NCI-H146 treated with DMSO at 0.1 percent for 48 hours (cell line): ENCODE measurements around the gene ALG8.
"Not testable (repeated sequence)": the region's sequence is repeated elsewhere in the genome, so short reads cannot be mapped to it uniquely, and the experiment has no call there.

ENCODE experiments used
- DNase-seq: peaks from one replicate; lab custom pipeline; 2025; ENCODE audit not compliant: unreplicated experiment; lab: John Stamatoyannopoulos, UW

ALG8 gene

DNA sequence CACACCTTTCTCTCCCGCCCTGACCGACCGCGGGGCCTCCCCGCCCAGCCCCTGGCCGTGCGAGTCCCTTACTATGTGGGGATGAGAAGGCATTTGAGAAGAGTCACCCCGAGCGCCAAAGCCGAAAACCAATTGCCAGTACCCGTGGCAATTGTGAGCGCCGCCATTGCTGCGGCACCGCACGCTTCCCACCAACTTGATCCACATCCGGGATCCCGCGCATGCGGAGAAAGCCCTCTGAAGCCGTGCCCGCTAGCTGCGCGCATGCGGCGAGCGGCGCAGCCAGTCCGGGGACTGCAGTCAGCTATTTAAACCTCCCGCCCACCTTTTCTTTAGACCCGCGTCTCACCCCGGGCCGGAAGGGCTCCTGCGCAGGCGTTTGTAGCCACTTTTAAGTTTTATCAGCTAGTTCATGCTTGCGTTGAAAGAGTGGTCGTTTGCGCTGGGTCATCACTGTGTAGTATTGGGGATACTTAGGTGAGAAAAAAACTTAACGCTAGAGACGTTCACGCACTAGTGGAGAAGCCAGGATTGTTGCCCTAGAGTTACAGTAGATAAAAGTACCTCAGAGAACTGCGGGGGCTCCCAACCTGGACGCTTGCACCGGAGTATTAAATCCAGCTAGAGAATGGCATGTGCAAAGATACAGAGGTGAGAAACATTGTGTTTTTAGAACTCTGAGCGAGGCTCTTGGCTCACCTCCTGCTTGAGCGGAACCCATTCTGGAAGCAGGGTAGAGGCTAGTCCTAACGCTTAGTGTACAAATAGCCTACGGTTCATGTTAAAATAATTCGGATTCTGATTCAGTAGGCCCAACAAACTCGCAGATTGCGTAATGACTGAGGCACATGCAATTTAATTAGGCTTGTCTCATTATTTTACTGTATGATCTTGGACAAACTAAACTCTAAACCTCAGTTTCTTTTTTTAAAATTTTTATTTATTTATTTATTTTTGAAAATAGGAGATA is at the start of gene ALG8:
ALG8 (minus strand) TSS at position 205 of the 970 bp plus-strand sequence; CDS start at position 167, 38 bp downstream.
- DNase-seq = peak; percentile 92

DNA sequence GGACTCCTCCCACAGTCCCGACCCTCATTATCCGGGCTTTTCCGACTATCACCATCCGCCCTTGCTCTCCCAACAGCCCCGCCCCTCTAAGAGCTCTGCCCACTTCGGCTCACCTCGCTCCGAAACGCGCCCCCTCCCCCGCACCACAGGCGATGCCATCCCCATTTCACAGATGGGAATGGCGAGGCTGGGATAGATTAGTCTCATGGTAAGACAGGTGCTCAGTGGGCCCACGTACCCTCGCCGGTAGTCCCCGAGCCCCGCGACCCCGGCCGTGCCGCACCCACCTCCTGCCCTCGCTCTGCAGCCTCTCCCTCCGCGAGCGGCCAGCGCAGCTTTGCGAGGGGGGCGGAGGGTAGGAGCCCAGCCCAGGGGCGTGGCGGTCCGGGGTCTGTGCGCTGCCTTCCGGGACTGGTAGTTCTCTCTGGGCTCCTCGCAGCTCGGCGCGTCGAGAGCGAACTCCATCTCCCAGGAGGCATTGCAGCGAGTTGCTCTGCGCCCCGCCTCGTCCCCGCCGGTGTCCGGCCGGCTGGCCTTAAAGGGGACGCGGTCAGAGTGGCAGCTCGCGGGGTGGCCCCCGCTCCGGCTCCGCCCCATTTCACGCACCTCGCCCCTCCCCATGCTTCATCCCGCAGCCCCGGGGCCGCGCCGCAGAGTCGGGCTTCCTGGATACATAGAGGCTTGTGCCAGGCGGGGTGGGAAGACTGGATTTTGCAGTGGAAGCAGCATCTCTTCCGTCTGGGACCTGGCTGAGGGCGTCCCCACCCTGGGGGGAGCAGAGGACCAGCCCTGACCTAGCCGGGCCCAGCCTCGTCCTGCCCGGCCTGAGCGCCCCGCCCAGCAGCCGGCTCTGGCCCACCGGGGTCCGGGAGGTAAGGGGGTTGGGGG is 49.1 kb upstream of the ALG8 start, which contains the start of the genes KCTD21 and USP35:
KCTD21 (minus strand) TSS at position 341 of the 888 bp plus-strand sequence. CDS start 14,072 bp downstream, outside the sequence.
USP35 (plus strand) TSS at position 634 of the 888 bp plus-strand sequence. CDS start 7,327 bp downstream, outside the sequence.
- DNase-seq = peak; percentile 89

DNA sequence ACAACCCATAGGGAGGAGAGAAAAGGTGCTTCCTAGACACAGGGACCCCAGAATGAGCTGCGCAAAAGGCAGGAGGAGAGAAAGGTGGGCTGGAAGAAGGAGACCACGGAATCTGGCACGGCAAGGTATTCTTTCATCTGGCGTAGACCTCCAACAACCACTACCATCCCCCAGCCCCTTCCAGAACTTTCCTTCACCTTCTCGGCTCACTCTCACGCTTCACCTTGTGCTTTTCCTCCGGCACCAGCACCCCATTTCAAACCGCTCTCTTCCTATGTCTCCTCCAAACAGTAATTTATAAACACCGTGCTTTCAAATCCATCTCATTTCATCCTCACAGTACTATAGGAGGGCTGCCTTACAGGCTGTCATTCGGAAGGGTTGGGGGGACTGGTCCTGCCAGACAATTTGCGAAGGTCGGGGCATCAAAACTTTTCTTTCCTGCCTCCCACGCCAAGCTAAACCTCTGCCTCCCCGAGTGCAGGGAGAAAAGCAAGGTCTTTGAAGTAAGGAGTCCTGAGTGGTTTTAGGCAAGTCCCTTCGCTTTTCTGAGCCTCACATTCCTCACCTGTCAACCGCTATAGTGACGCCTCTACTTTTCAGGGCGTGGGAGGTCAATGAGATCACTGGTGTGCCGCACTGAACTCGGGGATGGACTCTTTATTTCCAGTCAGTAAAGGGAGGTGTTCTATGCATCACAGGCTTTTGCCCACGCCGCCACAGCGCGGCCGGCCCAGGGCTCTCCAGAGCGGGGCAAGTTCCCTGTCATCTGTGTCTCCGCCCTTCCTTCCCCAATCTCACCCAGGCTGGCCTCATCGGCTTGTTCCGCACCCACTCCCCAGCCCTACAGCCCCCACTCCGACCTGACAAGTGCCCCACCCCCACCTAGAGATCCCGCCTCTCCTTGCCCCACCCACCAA is 48.2 kb upstream of the ALG8 start:
- no peak for DNase-seq

DNA sequence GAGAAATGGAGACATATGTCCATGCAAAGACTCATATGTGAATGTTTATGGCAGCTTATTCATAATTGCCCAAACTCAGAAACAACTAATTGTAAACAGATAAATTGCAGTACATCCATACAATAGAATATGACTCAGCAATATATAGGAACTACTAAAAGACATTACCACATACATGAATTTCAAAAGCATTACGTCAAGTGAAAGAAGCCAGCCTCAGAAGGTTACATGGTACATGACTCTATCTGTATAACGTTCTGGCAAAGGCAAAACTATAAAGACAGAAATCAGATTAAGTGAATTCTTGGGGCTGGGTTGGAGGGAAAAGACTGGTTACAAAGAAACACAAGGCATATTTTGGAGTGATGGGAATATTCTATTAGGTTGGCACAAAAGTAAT is 41.8 kb upstream of the ALG8 start:
- no peak for DNase-seq

DNA sequence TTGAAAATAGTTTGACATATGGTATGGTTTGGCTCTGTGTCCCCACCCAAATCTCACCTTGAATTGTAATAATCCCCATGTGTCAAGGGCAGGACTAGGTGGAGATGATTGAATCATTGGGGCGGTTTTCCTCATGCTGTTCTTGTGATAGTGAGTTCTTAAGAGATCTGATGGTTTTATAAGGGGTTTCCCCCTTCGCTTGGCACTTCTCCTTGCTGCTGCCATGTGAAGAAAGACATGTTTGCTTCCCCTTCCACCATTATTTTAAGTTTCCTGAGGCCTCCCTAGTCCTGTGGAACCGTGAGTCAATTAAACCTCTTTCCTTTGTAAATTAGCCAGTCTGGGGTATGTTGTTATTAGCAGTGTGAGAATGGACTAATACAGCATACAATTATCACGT is 41.3 kb upstream of the ALG8 start:
- DNase-seq = no peak

DNA sequence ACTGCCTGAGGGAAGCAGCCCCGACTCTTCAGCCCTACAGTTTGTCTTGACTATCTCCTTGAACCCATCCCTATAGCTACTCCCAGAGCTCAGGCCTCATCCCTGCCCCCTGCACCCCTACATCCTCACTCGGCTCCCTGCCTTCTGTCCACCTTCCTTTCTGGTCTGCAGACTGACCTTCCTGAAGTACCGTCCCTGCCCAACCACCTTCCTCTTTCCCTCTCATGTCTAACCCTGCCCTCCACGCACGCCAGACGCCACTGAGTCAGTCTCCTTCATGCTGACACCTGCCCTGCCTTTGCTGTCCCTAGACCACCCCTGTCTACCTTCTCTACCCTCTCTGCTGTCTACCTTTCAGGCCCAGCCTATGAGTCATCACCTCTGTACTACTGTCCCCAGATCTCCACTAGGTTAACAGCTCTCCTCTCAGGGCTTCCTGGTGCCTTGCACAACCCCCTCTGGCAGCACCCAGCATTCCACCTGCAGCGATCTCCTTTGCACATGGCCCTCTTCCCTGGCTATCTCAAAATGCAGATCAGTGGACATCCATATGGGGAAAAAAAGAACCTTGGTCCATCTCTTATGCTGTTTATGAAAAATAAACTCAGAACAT is 40.1 kb upstream of the ALG8 start:
- no peak for DNase-seq

DNA sequence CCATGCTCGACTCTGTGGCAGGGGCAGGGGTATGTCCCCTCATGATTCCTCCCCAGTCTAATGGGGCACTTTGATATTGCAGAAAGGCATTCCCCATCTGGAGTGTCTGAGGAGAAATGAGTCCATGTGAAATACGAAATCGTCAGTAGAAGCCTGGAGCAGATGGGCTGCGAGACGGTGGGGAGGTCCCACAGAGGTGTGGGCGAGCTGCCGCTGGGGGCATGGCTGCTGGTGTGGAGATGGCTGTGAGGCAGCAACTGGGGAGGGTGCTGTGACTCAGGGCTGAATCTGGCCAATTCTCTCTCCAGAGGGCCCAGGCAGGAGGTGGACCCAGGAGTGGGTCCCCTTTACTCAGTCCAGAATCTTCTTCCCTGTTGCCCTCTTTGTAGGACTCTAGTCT is 37.8 kb upstream of the ALG8 start:
- no peak for DNase-seq

DNA sequence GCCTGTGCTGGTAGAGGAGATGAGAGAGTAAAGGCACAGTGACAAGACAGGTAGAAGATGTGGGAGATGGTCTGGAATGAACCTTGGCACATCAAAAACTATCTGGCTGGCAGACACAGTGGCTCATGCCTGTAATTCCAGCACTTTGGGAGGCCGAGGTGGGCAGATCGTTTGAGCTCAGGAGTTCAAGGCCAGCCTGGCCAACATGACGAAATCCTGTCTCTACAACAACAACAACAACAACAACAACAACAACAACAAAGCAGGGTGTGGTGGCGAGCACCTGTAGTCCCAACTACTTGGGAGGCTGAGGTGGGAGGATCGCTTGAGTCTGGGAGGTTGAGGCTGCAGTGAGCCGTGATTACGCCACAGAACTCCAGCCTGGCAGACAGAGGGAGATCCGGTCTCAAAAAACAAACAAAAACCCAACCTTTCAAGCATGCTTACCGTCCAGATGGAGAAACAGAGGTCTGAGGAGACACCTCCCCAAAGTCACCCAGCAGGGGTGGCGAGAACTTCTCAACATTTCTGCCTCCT is 37.2 kb upstream of the ALG8 start:
- DNase-seq = no peak

DNA sequence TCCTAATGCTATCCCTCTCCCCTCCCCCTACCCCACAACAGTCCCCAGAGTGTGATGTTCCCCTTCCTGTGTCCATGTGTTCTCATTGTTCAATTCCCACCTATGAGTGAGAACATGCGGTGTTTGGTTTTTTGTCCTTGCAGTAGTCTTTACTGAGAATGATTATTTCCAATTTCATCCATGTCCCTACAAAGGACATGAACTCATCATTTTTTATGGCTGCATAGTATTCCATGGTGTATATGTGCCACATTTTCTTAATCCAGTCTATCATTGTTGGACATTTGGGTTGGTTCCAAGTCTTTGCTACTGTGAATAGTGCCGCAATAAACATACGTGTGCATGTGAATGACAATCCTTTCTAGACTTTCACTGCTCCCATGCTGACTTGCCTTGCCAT is 36.4 kb upstream of the ALG8 start:
- DNase-seq = not testable (repeated sequence)

DNA sequence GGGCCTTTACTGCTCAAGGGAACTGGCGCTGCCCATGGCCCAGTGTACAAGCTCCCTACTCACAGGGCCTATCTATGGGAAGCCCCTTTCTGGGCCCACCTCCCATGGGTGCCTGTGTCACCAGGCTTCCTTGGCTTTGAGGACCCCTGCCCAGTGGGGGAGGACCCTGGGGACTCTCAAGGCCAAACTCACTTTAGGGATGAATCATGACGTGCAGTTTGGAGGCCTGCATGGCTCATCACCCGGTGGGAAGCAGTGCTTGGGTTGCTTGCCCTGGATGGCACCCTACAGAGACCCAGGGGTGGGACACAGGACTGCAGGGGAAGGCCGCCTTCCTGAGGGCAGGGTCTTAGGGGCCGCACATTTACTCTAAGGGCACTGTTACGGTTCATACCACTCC is 32.5 kb upstream of the ALG8 start:
- DNase-seq = no peak

DNA sequence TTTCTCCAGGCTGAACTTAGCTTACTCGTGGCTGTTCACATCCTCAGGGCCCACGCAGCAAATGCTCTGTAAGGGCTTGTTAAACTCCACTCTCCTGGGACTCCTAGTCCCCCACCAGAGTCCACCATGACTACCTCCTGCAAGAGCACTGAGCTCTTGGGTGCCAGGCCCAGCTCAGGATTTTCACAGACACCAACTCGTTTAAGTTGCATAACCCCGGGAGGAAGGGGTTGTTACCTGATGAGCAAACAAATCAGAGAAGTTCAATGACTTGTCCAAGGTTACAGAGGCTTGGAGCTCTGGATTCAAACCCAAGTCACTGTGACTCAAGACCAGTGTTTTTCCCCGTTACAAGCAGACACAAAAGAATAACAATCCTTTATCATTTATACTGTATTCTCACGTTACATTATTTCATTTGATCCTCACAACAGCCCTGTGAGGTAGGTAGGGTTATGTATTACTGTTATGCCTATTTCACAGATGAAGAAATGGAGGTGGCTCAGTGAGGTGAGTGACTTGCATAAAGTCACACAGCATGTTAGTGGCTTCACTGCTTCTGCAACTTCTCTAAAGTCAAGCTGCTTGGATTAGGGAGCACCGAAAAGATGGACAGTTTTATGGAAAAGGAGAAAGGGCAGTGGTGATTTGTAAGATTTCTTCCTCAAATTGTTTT is 31.6 kb upstream of the ALG8 start:
- DNase-seq = no peak

DNA sequence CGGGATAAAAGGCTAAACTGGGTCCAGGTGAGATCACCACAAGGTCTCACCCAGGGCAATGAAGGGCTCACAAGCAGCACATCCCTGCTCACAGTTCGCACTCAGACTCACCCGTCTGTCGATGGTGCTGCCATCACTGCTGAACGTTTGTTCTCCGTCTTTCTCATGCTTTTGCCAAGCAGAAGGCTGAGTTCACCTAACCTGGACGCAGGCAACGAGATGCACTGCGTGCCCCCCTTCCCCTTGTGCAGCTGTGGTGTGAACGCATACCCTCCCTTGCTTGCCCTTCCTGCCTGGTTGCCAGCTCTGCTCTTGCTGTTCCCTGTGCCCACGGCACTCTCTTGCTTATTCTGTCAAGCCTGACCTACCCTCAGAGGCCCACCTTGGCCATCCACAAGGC is 31.0 kb upstream of the ALG8 start:
- DNase-seq = no peak

DNA sequence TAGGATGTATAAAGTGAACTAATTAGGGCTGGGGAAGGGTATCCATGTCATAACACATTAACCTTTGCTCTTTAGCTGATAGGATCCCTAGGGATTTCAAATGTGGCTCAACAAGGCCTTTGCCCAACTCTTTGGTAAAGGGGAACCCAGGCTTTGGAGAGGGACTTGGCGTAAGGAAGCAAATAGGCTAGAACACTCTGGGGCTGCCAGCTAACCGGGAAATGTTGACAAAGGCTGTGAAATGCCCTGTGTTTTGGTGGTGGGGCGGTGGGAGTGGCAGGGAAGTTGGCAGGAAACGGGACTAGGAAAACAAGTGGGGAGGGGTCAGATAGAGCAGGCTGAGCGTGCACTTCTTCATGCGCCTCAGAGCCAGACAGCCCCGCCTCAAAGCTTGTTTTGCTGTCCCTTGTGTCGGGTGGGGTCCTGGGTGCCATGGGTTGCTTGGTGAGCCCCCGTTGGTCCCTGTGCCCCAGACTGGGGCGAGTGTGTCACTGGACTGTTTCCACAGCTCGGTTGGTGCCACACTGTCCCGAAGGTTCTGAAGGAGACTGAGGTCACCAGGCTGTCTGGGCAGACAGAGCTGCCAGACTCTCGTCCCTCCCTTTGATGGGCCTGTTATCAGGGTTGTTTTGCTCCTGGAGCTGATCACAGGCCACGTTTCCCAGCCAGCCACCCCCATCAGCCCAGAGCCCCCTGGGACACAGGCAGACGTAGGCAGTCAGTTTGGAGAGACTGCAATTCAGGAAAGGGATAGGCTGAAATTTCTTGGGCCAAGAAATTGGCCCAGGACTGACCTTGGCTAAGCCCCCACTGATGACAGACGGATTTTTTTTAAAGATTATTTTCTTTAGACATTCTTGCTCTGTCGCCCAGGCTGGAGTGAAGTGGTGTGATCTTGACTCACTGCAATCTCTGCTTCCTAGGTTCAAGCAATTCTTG is 29.4 kb upstream of the ALG8 start:
- no peak for DNase-seq

DNA sequence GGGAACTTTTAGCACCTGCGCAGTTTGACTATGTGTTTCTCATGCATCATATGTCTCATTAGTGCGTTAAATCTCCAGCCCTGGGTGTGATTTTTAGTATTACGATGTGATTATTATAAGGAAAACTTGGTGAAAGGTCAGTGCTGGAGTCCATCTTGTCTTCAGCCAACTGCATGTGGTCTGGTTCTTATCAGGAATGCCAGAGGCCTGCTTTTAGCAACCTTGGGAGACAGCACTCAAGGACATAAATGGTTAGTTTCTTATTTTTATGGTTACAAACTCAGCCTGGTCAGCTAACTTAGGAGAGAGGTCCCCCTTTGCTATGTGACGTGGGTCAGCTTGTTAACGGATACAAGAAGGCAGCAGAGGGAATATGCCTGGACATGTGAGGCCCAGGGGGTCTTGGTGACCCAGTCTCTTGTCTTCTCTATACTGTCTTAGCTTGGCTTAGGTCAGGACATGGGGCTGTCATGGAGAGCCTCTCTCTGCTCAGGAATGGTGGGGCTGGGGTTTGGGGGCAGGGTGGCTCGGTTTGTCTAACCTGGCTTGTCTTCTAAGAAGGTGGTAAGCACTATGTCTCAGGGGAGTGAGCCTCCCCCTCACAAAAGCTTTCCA is 27.5 kb upstream of the ALG8 start:
- no peak for DNase-seq

DNA sequence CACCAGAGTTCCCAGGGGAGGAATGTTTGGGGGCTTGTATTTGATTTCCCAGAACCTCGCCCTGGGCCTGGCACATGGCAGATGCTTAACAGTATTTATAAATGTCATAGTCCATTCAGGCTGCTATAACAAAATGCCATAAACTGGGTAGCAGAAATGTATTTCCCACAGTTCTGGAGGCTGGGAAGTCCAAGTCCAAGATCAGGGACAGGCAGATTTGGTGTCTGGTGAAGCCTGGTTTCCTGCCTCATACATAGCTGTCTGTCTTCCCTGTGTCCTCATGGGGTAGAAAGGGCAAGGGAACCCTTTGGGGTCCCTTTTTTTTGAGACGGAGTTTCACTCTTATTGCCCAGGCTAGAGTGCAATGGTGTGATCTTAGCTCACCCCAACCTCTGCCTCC is 25.0 kb upstream of the ALG8 start:
- no peak for DNase-seq

DNA sequence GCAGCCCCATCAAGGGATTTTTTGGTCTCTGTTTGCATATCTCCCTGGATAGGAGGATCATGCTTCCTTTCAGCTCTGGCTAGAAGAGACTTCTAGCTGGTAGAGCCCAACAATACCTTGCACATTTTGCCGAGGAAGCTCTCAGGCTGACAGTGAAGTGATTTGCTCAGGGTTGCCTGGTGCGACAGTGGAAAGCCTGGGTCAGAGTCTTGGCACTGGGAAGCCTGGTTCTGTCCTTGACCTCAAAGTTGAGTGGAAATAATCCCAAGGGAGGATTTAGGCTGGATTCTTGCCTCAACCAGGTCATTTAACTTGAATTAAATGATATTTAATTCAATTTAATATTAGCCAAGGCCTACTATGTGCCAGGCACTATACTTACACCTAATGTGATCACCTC is 24.4 kb upstream of the ALG8 start:
- DNase-seq = no peak

DNA sequence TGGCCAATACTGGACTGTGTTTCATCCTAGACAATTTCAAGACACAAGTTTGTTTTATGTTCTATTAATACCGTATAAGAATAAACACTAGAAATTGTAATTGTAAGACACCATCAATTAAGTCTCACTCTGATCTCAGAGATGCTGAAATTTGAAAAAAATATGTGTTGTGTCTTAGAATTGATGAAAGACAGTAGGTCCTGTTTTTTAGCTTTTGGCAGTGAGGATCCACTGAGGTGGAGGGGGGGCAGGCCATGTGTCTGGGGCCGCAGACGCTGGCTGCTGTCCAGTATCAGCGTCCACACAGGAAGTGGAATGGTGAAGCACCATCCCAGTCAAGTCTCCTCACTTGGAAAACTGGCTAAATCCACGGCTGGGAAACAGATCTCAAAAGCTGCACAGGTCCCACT is 22.5 kb upstream of the ALG8 start:
- DNase-seq = no peak

DNA sequence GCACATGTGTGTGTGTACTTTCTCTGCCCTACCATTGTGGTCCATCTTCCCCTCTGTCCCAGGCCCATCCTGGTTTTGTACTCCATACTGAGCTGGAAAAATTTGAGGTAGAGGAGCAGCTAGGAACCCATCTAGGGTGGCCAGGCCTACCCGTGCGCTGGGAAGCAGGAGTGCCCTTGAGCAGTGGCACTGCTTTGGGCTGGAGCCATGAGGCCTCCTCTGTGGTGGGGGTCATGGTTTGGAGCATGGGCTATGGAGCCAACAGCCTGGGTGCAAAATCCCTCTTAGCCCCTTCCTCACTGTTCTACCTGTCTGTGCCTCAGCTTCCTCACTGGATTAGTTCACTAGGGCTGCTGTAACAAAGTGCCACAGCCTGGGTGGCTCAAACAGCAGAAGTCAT is 21.9 kb upstream of the ALG8 start:
- no peak for DNase-seq
